H1 (cell line): ENCODE data around the gene PRDM10. TPM values are rescaled to one million over a fixed set of nuclear protein-coding genes. Genes with fewer than 3 reads are reported as not detected.

Experiments
- CEBPB ChIP-seq: IDR thresholded peaks from 2 replicates; pipeline ENCODE4 v1.6.1; 2012; ENCODE audit warnings: low read depth, low read length
- KDM1A ChIP-seq: fragments of 200-600, 300-600 bp; sonication (generic); IDR thresholded peaks from 2 replicates; pipeline ENCODE4 v1.7.1; 2016; ENCODE audit warnings: mild to moderate bottlenecking, low read length, borderline replicate concordance
- RFX5 ChIP-seq: IDR thresholded peaks from 2 replicates; pipeline ENCODE4 v1.6.1; 2011; ENCODE audit warnings: low read depth, low read length, improper control_type of control experiment, borderline replicate concordance
- polyA plus RNA-seq, 7 experiments: library from polyadenylated mRNA; depleted of rRNA in 3 of 7; stranded (reverse) in 5 of 7; unstranded in 2 of 7; fragments of >200 nt in 5 of 7; fragments of 200-250 nt in 2 of 7; gene quantifications; 1 replicate in 5 of 7; 2 replicates in 1 of 7; 4 replicates in 1 of 7; pipeline versions ENCODE4 v1.2.1 to v1.2.3, GENCODE V29; 2011 to 2013; ENCODE audit warnings: missing spikeins in 2 of 7, mixed read lengths in 2 of 7
- total RNA-seq: library from RNA; stranded (reverse); fragmentation: NEBNext Ultra II Directional; extraction: Animal tissue kit (Norgen Biotek cat#: 25700); gene quantifications from 2 replicates; pipeline ENCODE4 v1.2.1, GENCODE V29; 2021

The PRDM10 gene
- total and polyA plus RNA-seq, 2 of the 8 experiments (the other 6 are each of a cell fraction or from before 2014, with no cell fraction given): 15.5 to 19.2 TPM

GRCh38 chr11:129995163-129995562 is 7.5 kb downstream of the PRDM10 start (continued):
- no peak for TF ChIP-seq RFX5
- TF ChIP-seq CEBPB: no peak
- no peak for TF ChIP-seq KDM1A
